DND-41 (cell line): ENCODE measurements around the gene TGFBR2.

ENCODE experiments used
- CTCF ChIP-seq: IDR thresholded peaks from 2 replicates; pipeline ENCODE4 v1.5.1; 2012; ENCODE audit warnings: borderline replicate concordance, low read length, moderate library complexity, mild to moderate bottlenecking; ENCODE audit not compliant: poor library complexity, severe bottlenecking; ENCODE audit errors: extremely low read depth
- EZH2 ChIP-seq: IDR thresholded peaks from 3 replicates; pipeline ENCODE4 v1.6.1; 2012; ENCODE audit warnings: borderline replicate concordance, low read depth, mild to moderate bottlenecking, moderate library complexity, low read length, inconsistent platforms; ENCODE audit not compliant: severe bottlenecking

GRCh38 chr3:30707825-30708224, 101.4 kb downstream of the TGFBR2 start:
- TF ChIP-seq CTCF (no peak), EZH2 (no peak)
